Mesodermal cell (in vitro differentiated cells): ENCODE results near the gene HMX1.

Experiments used
- H3K27ac ChIP-seq: 2 replicates; pipeline ENCODE4 v1.7.0; 2013; ENCODE audit warnings: mild to moderate bottlenecking, low read depth, low read length, moderate library complexity; ENCODE audit not compliant: severe bottlenecking
- H3K36me3 ChIP-seq: 2 replicates; pipeline ENCODE4 v1.7.1; 2013; ENCODE audit warnings: mild to moderate bottlenecking, low read length, moderate library complexity; ENCODE audit not compliant: control insufficient read depth, insufficient read depth
- H3K4me1 ChIP-seq: one replicate; pipeline ENCODE4 v1.7.1; 2013; ENCODE audit warnings: mild to moderate bottlenecking, low read length; ENCODE audit not compliant: insufficient read depth, control insufficient read depth, poor library complexity, severe bottlenecking
- H3K4me3 ChIP-seq: 2 replicates; pipeline ENCODE4 v1.7.0; 2013; ENCODE audit warnings: low read length, control low read depth, mild to moderate bottlenecking; ENCODE audit not compliant: insufficient read depth, poor library complexity, severe bottlenecking; ENCODE audit errors: extremely low read depth
- H3K9me3 ChIP-seq: 2 replicates; pipeline ENCODE4 v1.7.1; 2013; ENCODE audit warnings: mild to moderate bottlenecking, low read length, moderate library complexity; ENCODE audit not compliant: control insufficient read depth
- WGBS, 2 experiments: methylation state at CpG; one replicate each; pipeline ENCODE4 v1.1.5; 2013; ENCODE audit warnings: missing lambda C conversion rate in 2 of 2; ENCODE audit not compliant: insufficient coverage in 2 of 2; 5-methylcytosine and 5-hydroxymethylcytosine counted together

The HMX1 gene

DNA sequence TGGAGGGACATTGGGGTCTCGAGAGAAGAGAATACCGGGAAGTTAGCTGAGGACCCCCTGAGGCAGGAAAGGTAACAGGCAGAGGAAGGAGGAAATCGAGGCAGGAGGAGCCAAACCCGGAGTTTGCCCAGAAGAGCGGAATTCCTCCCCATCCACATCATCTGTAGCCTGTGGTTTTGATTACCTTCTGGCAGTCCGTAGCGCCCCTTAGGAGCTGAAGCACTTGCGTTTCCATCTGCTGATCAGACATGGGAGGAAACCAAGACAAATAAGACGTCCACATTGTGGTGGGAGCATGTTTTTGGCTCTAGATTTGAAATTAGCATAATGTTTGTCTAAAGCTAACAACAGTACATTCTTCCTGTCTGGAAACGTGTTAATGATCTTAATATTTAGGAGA lies 26.8 kb upstream of the HMX1 start:
- Histone ChIP-seq H3K36me3 (no peaks in the 10 kb centered on the region), H3K9me3 (peaks cover 19% of the 10 kb centered on the region), H3K4me3 (no peak overlapping the region), H3K27ac (no peak overlapping the region), H3K4me1 (peaks cover 3% of the 10 kb centered on the region)
- 67 to 80% methylated on average over 6 of the region's 10 CpGs for WGBS, 2 experiments

DNA sequence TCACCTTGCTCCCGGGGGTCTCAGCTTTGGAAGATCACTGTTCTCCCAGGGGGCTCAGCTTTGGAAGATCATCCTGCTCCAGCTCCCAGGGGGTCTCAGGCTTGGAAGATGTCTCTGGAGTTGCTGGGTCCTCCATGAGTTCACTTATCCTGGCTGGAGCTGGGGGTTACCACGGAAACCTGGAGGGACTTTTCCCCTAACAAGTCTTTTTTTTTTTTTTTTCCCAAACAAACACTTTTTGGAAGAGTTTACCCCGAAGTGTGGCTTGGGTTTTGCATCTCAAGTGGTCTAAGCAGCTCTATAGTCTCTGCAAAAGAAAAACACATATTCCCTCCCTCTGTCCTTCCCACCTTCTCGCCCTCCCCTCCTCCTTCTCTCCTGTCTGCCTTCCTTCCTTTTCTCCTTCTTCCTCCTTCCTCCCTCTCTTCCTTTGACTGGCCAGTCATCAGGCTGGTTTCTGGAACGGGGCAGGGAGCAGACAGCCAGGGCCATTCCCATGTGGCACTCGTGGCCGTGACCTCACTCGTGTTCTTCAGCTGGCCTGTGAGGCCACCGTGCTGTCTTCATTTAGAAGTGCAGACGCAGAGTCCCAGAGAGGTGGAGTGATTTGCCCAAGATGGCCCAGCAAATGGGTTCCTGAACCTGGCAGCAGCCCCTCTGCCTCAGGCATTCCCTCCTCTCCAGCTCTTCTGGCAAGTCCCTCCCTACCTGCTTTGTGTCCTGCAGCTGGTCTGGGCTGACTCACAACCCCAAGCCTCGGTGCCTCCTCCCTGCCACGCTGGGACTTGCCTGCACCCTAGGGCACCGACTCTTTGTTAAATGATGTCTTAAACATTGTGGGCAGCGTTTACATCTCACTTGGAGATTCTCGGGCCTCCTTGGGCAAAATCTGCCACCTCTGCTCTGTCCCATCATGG lies 25.9 kb upstream of the HMX1 start:
- 44 to 58% methylated on average over 14 to 15 of the region's 15 CpGs for WGBS, 2 experiments
- Histone ChIP-seq H3K36me3 (no peaks in the 10 kb centered on the region), H3K27ac (no peak overlapping the region), H3K9me3 (peaks cover 19% of the 10 kb centered on the region), H3K4me1 (peaks cover 7% of the 10 kb centered on the region), H3K4me3 (no peak overlapping the region)

DNA sequence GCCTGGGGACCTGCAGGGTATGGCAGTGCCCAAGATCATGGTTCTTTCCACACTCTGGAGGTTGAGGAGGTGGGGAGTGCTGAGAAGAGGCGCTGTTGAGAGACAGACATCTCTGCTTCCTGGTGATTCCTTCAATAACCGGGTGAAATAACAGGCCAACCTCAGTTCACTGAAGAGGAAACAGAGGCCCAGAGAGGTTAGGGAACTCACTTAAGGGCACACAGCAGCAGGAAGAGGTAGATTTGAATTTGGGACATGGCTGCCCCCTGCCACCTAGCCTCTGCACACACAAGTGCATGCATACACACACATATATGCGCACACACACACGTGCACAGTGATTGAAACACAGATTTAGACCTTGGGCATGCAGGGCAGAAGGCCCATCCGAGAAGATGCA lies 24.9 kb upstream of the HMX1 start:
- WGBS, 2 experiments, result 70 to 80% methylated on average over 5 of the region's 5 CpGs
- H3K4me3 ChIP-seq, result no peak overlapping the region
- H3K4me1 ChIP-seq, result peaks cover 7% of the 10 kb centered on the region
- no peaks in the 10 kb centered on the region for H3K36me3 ChIP-seq
- H3K27ac ChIP-seq, result no peak overlapping the region
- H3K9me3 ChIP-seq, result peaks cover 10% of the 10 kb centered on the region

DNA sequence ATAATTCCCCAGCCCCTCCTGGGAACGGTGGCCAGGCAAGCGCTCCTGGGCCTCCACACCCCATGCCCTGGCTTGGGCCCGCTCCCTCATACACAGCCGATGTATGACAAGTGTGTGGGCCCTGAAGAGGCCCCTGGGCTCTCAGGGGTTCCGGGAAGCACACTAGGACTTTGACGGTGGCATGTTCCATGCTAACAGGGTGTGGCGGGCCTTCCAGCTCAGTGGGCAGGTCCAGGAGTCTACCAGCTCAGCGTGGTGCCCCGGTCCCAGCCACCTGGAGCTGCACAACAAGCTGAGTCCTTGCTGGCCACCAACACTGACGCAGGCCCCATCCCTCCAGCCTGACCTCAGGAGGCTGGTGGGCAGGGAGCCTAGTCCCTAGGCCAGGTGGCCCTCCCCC lies 24.4 kb upstream of the HMX1 start:
- Histone ChIP-seq H3K27ac (no peak overlapping the region), H3K4me3 (no peak overlapping the region), H3K36me3 (no peaks in the 10 kb centered on the region), H3K9me3 (peaks cover 6% of the 10 kb centered on the region), H3K4me1 (peaks cover 7% of the 10 kb centered on the region)
- 84 to 88% methylated on average over 5 to 9 of the region's 10 CpGs for WGBS, 2 experiments

DNA sequence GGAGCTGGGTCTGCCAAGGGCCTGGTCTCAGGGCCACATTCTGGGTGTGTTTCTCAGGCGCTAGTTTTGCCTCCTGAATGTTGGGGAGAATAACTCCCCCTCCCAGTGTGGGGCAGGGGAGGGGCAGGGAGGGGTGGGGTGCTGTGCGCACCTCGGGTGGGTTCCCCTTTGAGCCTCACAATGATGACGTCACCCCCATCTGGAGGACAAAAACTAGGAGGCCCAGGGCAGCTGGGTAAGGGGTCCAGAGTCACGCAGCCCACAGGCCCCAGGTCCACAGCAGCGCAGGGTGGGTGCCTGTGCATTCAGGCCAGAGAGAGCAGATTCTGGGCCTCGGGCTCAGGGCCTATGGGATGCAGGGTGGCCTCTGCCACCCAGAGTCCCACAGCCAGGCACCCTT lies 23.7 kb upstream of the HMX1 start:
- H3K36me3 ChIP-seq, result no peaks in the 10 kb centered on the region
- H3K27ac ChIP-seq, result no peak overlapping the region
- no peak overlapping the region for H3K4me3 ChIP-seq
- H3K4me1 ChIP-seq, result peaks cover 7% of the 10 kb centered on the region
- WGBS, 2 experiments, result 76 to 85% methylated on average over 5 of the region's 7 CpGs
- no peaks in the 10 kb centered on the region for H3K9me3 ChIP-seq

DNA sequence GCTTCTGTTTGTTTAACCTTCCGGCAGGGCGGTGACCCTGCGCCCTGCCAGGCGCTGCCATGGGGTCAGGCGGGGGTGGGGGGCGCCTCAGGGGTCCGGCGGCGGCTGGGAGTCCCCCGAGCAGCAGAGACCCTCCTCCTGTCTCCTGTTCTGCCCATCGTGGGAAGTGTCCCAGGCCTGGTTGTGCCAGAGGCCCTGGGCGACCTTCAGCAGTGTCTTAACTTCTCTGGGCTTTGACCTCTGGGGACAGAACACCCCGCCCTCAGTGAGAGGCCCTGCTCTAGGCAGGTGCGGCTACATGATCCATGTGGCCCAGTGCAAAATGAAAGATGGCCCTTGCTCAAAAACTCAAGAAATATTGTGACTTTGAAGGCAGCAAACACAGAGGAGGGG lies 22.8 kb upstream of the HMX1 start:
- WGBS, 2 experiments, result 9 to 11% methylated on average over 9 to 14 of the region's 14 CpGs
- H3K27ac ChIP-seq, result no peak overlapping the region
- no peaks in the 10 kb centered on the region for H3K9me3 ChIP-seq
- H3K4me3 ChIP-seq, result no peak overlapping the region
- peaks cover 7% of the 10 kb centered on the region for H3K4me1 ChIP-seq
- no peaks in the 10 kb centered on the region for H3K36me3 ChIP-seq

DNA sequence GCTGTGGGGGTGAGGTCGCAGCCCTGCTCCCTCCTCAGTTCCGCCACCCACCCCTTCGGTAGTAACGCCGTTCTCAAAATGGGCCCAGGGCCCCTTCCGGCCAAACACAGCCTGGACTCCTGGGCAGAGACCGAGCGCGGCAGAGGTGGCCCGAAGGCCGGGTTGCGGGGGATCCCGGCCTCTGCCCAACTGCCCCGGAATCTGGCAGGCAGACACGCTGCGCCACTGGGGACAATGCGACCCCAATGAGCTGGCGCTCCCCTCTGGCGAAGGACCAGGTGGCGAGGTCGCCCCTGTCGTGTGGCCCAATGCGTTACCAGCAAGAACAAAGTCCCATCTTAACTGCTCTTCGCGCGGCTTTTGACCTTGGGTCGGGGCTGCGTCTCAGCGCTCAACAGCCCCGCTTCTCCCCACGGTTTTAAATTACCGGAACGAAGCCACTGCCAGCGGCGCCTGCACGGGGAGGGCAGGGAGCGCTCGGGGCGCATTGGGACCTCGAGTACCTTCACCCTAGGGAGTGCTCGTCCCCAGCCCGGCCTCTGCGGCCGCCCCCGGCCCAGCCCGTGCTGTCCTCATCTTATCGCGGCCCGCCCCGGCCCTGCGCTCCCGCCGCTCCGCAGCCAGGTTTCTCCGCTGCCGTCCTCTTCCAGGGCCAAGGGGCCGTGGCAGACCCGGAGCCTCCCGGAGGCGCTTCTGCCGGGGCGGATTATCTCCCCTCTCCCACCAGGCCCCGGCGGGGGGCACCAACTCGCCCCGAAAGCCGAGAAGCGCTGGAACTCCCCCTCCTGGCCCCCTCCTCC lies 22.2 kb upstream of the HMX1 start:
- peaks cover 7% of the 10 kb centered on the region for H3K4me1 ChIP-seq
- no peaks in the 10 kb centered on the region for H3K9me3 ChIP-seq
- 1% methylated on average over 48 to 67 of the region's 68 CpGs for WGBS, 2 experiments
- H3K4me3 ChIP-seq, result peak overlapping the region; percentile 5
- no peaks in the 10 kb centered on the region for H3K36me3 ChIP-seq
- H3K27ac ChIP-seq, result no peak overlapping the region

DNA sequence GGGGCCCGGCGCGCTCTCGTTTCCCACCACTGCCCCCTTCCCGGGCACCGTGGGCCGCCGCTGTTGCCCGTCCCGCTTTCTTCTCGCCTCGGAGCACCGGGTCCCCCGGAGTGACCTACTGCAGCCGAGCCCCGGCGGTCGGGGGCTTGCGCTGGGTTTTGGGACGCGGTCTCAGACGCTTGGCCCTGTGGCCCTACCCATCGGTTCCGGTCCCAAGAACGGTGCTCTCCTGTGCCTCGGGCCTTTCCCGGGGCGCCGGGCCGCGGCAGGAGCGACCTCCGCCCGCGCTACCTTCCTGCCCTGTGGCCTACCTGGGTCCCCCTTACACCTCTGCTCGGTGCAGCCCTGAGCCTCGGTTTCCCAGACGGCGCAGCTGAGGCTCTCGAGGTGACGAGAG lies 21.6 kb upstream of the HMX1 start:
- Histone ChIP-seq H3K4me1 (peaks cover 7% of the 10 kb centered on the region), H3K27ac (no peak overlapping the region), H3K4me3 (peak overlapping the region; percentile 8), H3K36me3 (no peaks in the 10 kb centered on the region), H3K9me3 (no peaks in the 10 kb centered on the region)
- 1% methylated on average over 25 to 38 of the region's 41 CpGs for WGBS, 2 experiments

DNA sequence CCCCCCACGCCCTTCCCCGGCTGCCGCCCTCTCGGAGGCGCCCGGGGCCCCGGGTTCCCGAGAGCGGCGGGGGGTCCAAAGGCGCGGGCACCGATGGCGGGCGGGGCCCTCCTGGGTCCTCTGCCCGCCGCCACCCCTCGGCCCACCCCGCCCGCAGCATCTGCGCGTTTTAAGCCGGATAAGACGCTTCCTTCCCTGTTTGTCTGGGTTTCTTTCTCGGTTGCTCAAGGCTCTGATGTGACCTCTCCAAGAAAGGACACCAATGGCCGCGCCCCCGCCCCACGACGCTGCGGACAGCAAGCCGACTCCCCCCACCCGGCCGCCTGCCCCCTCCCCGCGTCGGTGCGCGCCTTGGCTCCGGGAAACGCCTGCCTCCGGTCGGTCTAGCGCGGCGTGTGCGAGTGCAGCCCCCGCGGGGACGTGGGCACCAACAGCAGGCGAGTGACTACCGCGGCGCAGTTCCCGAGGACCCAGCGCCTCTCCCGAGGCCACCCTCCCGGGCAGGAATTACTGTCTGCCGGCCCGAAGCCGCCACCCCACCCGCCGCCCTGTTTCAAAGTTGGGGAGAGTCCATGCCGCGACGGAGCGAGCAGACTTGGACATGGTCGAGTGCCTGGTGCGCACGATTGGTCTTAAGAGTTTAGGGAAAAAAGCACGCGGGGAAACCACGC lies 21.1 kb upstream of the HMX1 start:
- Histone ChIP-seq H3K4me3 (peak overlapping the region; percentile 8), H3K36me3 (no peaks in the 10 kb centered on the region), H3K4me1 (peaks cover 7% of the 10 kb centered on the region), H3K27ac (no peak overlapping the region), H3K9me3 (no peaks in the 10 kb centered on the region)
- WGBS, 2 experiments, result 1% methylated on average over 52 to 60 of the region's 73 CpGs

DNA sequence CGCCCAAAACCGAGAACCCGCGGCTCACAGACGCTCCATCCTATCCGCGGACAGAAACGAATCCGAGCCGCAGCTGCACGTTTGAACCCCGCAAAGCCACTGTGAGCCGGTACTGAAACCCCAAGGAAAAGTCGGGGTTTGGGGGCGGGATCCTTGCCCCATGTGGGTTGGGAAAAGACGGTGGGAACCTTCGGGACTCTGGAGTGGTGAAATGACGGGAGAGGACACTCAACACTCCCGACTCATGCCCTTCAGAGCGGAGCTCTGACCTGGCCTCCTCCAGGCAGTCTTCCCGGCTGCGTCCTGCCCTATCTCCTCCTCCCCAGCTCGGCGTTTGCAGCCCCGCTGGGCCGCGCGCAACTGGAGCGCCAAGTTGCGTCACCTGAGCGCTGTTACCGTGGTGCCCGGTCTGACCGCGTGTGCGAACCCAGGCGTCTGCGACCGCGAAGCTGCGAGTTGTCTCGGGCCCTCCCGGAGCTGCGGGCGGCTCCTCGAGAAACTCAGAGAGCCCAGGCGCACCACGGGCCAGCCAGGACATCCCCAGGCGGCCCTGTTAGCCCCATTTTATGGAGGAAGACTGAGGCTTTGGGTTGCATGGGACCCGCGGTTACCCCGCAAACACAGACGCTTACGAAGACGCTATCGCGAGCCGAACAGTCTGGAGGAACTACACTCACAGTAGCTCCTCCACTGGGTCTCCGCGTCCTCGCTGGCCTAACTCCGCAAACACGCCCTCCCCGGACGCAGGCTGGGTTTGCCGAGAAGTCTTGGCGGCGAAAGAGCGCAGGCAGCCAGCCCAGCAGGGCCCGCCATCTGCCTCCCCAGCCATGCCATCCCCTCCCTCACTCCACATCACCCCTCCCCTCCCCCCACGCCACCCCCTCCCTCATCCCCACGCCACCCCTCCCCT lies 20.3 kb upstream of the HMX1 start:
- H3K27ac ChIP-seq, result no peak overlapping the region
- peaks cover 4% of the 10 kb centered on the region for H3K9me3 ChIP-seq
- 3 to 5% methylated on average over 44 to 62 of the region's 72 CpGs for WGBS, 2 experiments
- peaks cover 7% of the 10 kb centered on the region for H3K4me1 ChIP-seq
- H3K36me3 ChIP-seq, result no peaks in the 10 kb centered on the region
- no peak overlapping the region for H3K4me3 ChIP-seq
